Measurements from ENCODE around the gene GLIS1. TPM values are rescaled to one million over a fixed set of nuclear protein-coding genes. Genes with fewer than 3 reads are reported as not detected.
"Not testable (repeated sequence)": the region's sequence is repeated elsewhere in the genome, so short reads cannot be mapped to it uniquely, and the experiment has no call there.

GLIS1 gene
- 1.2 and 2.6 TPM in 2 replicates for total RNA-seq (2014; rRNA removed; shearing (Covaris generic))

- H3K27me3 ChIP-seq (replicated peaks), result no peaks in the 10 kb centered on the region
- peaks cover 49% of the 10 kb centered on the region for H3K4me1 ChIP-seq (replicated peaks)
- H3K27ac ChIP-seq, result peak within 1 kb of the TSS; percentile 43
- H3K4me3 ChIP-seq, result peak within 1 kb of the TSS; percentile 85
- peak; percentile 90 to 92 for DNase-seq (ENCODE audit: low read depth in 1 of 2, low spot score in 2 of 2)
- 0 out of 2 replicates have a peak, but pooled peaks cover 4% of the 10 kb centered on the region for H3K36me3 ChIP-seq
- H3K9me3 ChIP-seq (replicated peaks), result 0 out of 2 replicates have a peak, but pooled peaks cover 5% of the 10 kb centered on the region
Observed at GRCh38 chr1:53739109-53739681, at the start of gene GLIS1. TSS of gene GLIS1 (minus strand) at chr1:53739164. CDS start at chr1:53738064, 1,100 bp downstream.

GRCh38 chr1:53787655-53788054, 48.7 kb upstream of the GLIS1 start:
- DNase-seq (ENCODE audit: low read depth in 1 of 2, low spot score in 2 of 2), result no peak
- H3K27ac ChIP-seq, result no peak overlapping the region

GRCh38 chr1:53783056-53783455, 44.1 kb upstream of the GLIS1 start:
- Histone ChIP-seq H3K36me3 (peaks cover 59% of the 10 kb centered on the region), H3K27ac (no peak overlapping the region), H3K9me3 (replicated peaks) (no peaks in the 10 kb centered on the region), H3K4me3 (no peak overlapping the region), H3K4me1 (replicated peaks) (peaks cover 14% of the 10 kb centered on the region), H3K27me3 (replicated peaks) (no peaks in the 10 kb centered on the region)
- no peak for DNase-seq (ENCODE audit: low read depth in 1 of 2, low spot score in 2 of 2)

More at GRCh38 chr1:53787655-53788054, 48.7 kb upstream of the GLIS1 start:
- Histone ChIP-seq H3K36me3 (peaks cover 64% of the 10 kb centered on the region), H3K27me3 (replicated peaks) (no peaks in the 10 kb centered on the region), H3K4me1 (replicated peaks) (no peaks in the 10 kb centered on the region), H3K9me3 (replicated peaks) (no peaks in the 10 kb centered on the region), H3K4me3 (no peak overlapping the region)

GRCh38 chr1:53781654-53782053, 42.7 kb upstream of the GLIS1 start:
- H3K27me3 ChIP-seq (replicated peaks), result no peaks in the 10 kb centered on the region
- peaks cover 14% of the 10 kb centered on the region for H3K4me1 ChIP-seq (replicated peaks)
- no peaks in the 10 kb centered on the region for H3K9me3 ChIP-seq (replicated peaks)
- 0 out of 2 replicates have a peak overlapping the region, but pooled peaks have one; percentile 2 for H3K27ac ChIP-seq
- DNase-seq (ENCODE audit: low read depth in 1 of 2, low spot score in 2 of 2), result no peak
- H3K4me3 ChIP-seq, result no peak overlapping the region
- H3K36me3 ChIP-seq, result peaks cover 58% of the 10 kb centered on the region

DNA sequence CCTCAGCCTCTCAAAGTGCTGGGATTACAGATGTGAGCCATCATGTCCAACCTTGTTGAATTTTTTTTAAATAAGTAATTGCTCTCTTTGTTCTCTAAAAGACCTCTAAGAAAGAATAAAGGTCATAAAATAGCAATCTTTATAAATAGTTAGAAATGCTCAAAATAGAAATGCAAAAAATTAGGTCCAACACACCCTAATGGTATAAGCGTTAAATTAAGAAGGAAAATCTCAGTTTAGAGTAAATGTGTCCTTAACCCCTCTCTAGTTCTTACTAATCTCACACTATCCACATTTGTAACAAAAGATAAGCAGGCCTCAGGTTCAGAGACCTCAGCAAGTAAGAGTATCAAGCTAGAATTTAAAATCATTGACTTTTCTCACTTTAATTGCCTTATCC, 38.3 kb upstream of the GLIS1 start:
- Histone ChIP-seq H3K9me3 (replicated peaks) (no peaks in the 10 kb centered on the region), H3K4me3 (no peak overlapping the region), H3K4me1 (replicated peaks) (peaks cover 18% of the 10 kb centered on the region), H3K27me3 (replicated peaks) (no peaks in the 10 kb centered on the region), H3K27ac (no peak overlapping the region), H3K36me3 (peaks cover 29% of the 10 kb centered on the region)
- no peak for DNase-seq (ENCODE audit: low read depth in 1 of 2, low spot score in 2 of 2)

DNA sequence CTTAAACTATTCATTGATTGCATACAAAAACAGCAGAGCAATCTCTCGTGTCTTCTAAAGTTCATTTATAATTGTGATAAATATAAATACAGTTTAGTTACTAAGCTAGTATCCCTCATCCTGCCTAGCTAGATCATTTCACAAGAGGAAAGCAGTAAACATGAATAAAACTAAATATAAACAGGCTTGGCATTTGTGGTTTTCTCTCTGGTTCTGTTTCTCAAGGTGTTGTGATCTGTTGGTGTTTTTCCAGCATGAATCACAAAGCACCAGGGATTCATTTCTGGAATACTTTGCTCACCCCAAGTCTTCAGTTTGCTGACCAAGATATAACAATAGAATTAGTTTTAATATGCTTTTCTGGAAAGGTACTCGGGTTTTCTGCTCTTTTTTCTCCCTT, 32.7 kb upstream of the GLIS1 start:
- H3K4me3 ChIP-seq, result no peak overlapping the region
- peak overlapping the region; percentile 37; the same call in 1 of the 2 replicates for H3K27ac ChIP-seq
- peak; percentile 51 to 78 for DNase-seq (ENCODE audit: low read depth in 1 of 2, low spot score in 2 of 2)
- H3K36me3 ChIP-seq, result peaks cover 34% of the 10 kb centered on the region
- H3K4me1 ChIP-seq (replicated peaks), result peaks cover 28% of the 10 kb centered on the region
- no peaks in the 10 kb centered on the region for H3K27me3 ChIP-seq (replicated peaks)
- H3K9me3 ChIP-seq (replicated peaks), result no peaks in the 10 kb centered on the region

- Histone ChIP-seq H3K9me3 (replicated peaks) (no peaks in the 10 kb centered on the region), H3K27ac (no peak overlapping the region)
- no peak for DNase-seq (ENCODE audit: low read depth in 1 of 2, low spot score in 2 of 2)
Observed at GRCh38 chr1:53769780-53770179, 30.8 kb upstream of the GLIS1 start.

DNA sequence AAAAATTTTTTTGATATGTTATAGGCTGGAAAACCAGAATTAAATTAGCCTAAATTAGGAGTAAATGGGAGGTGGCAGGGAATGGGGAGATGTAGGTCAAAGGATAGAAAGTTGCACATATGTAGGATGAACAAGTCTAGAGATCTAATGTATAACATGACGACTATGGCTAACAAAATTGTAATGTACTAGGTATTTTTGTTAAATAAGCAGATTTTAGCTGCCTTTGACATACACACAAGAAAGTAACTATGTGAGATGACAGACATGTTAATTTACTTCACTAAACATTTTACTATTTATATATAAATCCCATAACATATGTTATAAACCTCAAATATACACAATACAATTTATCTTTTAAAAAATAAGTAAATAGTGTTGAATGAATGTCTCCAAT, 30.2 kb upstream of the GLIS1 start:
- Histone ChIP-seq H3K4me3 (no peak overlapping the region), H3K36me3 (peaks cover 43% of the 10 kb centered on the region), H3K4me1 (replicated peaks) (peaks cover 46% of the 10 kb centered on the region), H3K9me3 (replicated peaks) (no peaks in the 10 kb centered on the region), H3K27ac (no peak overlapping the region), H3K27me3 (replicated peaks) (no peaks in the 10 kb centered on the region)
- no peak for DNase-seq (ENCODE audit: low read depth in 1 of 2, low spot score in 2 of 2)

More at GRCh38 chr1:53769780-53770179, 30.8 kb upstream of the GLIS1 start:
- peaks cover 43% of the 10 kb centered on the region for H3K36me3 ChIP-seq
- H3K27me3 ChIP-seq (replicated peaks), result no peaks in the 10 kb centered on the region
- H3K4me3 ChIP-seq, result no peak overlapping the region
- H3K4me1 ChIP-seq (replicated peaks), result peaks cover 46% of the 10 kb centered on the region

- Histone ChIP-seq H3K9me3 (replicated peaks) (no peaks in the 10 kb centered on the region), H3K27me3 (replicated peaks) (no peaks in the 10 kb centered on the region), H3K4me3 (no peak overlapping the region), H3K4me1 (replicated peaks) (peaks cover 37% of the 10 kb centered on the region), H3K36me3 (peaks cover 39% of the 10 kb centered on the region), H3K27ac (peak overlapping the region; percentile 57)
- peak in 1 of 2 experiments; percentile 61 for DNase-seq (ENCODE audit: low read depth in 1 of 2, low spot score in 2 of 2)
Observed at GRCh38 chr1:53766831-53767405, 28.0 kb upstream of the GLIS1 start.

DNA sequence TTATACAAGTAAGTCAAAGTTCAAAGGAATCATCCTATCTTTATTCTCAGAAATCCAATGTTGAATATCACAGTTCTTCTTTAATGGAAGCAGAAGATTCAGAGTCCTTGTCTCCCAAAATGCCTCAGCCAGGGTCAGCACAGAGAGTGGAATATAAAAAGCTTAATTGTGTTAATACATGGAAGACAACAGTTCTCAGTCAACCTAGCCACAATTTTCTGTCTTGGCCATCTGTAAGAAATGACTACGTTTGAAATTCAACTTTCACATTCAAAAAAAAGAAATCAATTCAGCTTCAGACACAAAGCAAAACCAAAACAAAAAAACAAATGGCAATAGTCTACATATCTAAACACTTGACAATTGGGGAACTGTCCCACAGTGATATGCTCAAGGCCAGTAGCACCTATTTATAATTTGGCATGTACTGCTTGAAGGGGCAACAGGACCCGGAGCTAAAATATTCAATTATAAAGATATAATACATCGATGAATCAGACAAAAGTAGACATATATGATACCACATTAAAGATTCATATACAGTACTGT, 27.3 kb upstream of the GLIS1 start:
- Histone ChIP-seq H3K27me3 (replicated peaks) (no peaks in the 10 kb centered on the region), H3K4me3 (no peak overlapping the region), H3K27ac (peak overlapping the region; percentile 57), H3K9me3 (replicated peaks) (no peaks in the 10 kb centered on the region), H3K4me1 (replicated peaks) (peaks cover 34% of the 10 kb centered on the region), H3K36me3 (peaks cover 39% of the 10 kb centered on the region)
- DNase-seq (ENCODE audit: low read depth in 1 of 2, low spot score in 2 of 2), result no peak

GRCh38 chr1:53765657-53766056, 26.7 kb upstream of the GLIS1 start:
- H3K4me1 ChIP-seq (replicated peaks), result peaks cover 32% of the 10 kb centered on the region
- no peaks in the 10 kb centered on the region for H3K9me3 ChIP-seq (replicated peaks)
- H3K27ac ChIP-seq, result peak overlapping the region; percentile 57
- H3K4me3 ChIP-seq, result no peak overlapping the region
- H3K27me3 ChIP-seq (replicated peaks), result no peaks in the 10 kb centered on the region
- DNase-seq (ENCODE audit: low read depth in 1 of 2, low spot score in 2 of 2), result peak in 1 of 2 experiments; percentile 54
- peaks cover 33% of the 10 kb centered on the region for H3K36me3 ChIP-seq

- H3K36me3 ChIP-seq, result peaks cover 25% of the 10 kb centered on the region
- peaks cover 32% of the 10 kb centered on the region for H3K4me1 ChIP-seq (replicated peaks)
- no peak for DNase-seq (ENCODE audit: low read depth in 1 of 2, low spot score in 2 of 2)
- no peaks in the 10 kb centered on the region for H3K27me3 ChIP-seq (replicated peaks)
- H3K27ac ChIP-seq, result no peak overlapping the region
- H3K9me3 ChIP-seq (replicated peaks), result no peaks in the 10 kb centered on the region
- H3K4me3 ChIP-seq, result no peak overlapping the region
Observed at GRCh38 chr1:53763911-53764310, 24.9 kb upstream of the GLIS1 start.

GRCh38 chr1:53763461-53763860, 24.5 kb upstream of the GLIS1 start:
- H3K36me3 ChIP-seq, result peaks cover 21% of the 10 kb centered on the region
- peaks cover 32% of the 10 kb centered on the region for H3K4me1 ChIP-seq (replicated peaks)
- no peaks in the 10 kb centered on the region for H3K9me3 ChIP-seq (replicated peaks)
- H3K4me3 ChIP-seq, result no peak overlapping the region
- no peaks in the 10 kb centered on the region for H3K27me3 ChIP-seq (replicated peaks)
- no peak for DNase-seq (ENCODE audit: low read depth in 1 of 2, low spot score in 2 of 2)
- no peak overlapping the region for H3K27ac ChIP-seq

GRCh38 chr1:53760497-53760896, 21.5 kb upstream of the GLIS1 start:
- H3K9me3 ChIP-seq (replicated peaks); H3K4me1 ChIP-seq (replicated peaks); DNase-seq (ENCODE audit: low read depth in 1 of 2, low spot score in 2 of 2); H3K27ac ChIP-seq; H3K4me3 ChIP-seq; H3K27me3 ChIP-seq (replicated peaks); H3K36me3 ChIP-seq: not testable (repeated sequence)
